T-helper 2 cell (primary cell): ENCODE measurements around the gene TBCD.

ENCODE experiments used
- DNase-seq, 5 experiments: peaks; one replicate each; pipeline versions ENCODE4 v3.0.0 to v3.0.0-alpha.2; 2012 to 2022

TBCD gene

DNA sequence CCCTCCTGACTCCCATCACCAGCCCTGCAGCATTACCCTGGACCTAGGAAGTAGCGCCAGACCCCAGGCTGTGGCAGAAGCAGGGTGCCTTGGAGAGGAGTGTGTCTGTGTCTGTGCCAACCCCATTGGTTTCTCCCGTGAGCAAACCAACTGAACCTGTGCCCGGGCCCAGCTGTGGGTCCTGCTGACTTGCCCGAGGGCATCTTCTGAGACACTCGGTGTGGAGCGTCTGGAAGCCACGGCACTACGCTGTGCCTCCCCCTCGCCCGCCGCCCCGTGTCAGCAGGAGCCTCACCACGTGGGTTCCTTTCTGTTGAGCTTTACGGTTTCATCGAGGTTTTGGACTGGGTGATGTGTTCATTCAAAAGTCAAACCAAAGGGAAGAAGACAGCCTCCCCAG lies 60.2 kb downstream of the TBCD start:
- no peak for DNase-seq

GRCh38 chr17:82812601-82813000 lies 60.7 kb downstream of the TBCD start:
- DNase-seq = no peak

- no peak for DNase-seq
Observed at GRCh38 chr17:82813299-82814051, 61.6 kb downstream of the TBCD start.

DNA sequence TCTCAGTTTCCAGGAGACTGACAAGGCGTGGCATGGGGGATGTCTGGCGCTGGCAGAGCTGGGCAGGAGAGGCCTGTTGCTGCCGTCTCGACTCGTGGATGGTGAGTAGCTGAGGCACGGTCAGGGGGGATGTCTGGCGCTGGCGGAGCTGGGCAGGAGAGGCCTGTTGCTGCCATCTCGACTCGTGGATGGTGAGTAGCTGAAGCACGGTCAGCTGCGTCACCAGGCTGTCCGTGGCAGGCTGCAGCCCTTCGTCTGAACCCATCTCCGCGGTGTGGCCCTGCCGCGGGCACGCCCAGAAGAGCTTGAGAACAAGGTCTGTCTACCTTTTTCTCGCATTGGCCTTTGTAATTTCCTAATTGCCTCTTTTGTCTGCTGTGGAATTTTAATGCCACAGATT lies 63.0 kb downstream of the TBCD start:
- no peak for DNase-seq

DNA sequence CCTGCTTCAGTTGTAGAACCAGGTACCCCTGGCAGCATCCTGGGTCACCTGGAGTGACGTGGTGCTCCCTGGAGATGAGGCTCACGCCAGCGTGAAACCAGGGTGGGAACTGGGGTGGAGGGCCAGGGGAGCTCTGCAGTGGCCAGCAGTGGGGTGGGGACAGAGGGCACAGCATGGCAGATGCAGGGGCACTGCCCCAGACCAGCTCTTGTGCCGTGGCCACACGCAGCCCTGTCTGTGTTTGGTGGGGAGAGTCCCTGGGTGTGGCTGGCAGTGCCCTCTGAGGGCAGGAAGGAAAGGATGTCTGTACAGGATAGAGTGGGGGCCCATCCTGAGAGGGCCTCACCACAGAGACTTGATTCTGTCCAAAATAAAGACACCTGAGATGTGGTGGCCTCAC lies 63.5 kb downstream of the TBCD start:
- no peak for DNase-seq

DNA sequence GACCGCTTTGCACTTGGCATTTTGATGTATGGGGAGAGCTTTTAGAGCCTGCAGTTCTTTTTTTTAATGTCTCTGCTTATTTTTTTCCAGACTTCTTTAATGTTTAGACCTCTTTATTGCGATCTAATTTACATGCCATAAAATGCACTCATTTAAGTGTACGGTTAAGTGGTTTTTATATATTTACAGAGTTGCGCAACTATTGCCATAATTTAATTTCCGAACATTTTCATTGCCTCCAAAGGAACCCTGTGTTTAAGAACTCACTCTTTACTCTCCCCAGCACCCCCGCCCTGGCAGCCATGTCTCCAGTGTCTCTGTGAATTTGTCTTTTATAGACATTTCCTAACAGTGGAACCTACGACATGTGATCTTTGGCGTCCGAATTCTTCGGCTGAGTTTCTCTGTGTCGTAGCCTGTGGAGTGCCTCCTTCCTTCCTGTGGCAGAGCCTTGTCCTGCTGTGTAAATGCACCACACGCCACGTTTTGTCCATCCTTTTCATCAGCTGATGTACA lies 64.0 kb downstream of the TBCD start:
- no peak for DNase-seq

DNA sequence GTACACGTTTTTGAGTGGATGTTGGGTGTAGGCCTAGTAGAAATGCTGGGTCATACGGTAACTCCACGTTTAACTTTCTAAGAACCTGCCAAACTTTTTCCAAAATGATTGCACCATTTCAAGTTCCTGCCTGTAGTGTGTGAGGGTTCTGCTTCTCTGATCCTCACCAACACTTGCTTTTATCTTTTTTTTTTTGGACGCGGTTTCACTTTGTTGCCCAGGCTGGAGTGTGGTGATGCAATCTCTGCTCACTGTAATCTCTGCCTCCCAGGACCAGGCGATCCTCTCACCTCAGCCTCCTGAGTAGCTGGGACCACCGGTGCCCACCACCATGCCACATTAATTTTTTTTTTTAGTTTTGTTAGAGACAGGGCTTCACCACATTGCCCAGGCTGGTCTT lies 64.5 kb downstream of the TBCD start:
- DNase-seq = no peak

GRCh38 chr17:82817947-82818346 lies 66.1 kb downstream of the TBCD start:
- no peak for DNase-seq

DNA sequence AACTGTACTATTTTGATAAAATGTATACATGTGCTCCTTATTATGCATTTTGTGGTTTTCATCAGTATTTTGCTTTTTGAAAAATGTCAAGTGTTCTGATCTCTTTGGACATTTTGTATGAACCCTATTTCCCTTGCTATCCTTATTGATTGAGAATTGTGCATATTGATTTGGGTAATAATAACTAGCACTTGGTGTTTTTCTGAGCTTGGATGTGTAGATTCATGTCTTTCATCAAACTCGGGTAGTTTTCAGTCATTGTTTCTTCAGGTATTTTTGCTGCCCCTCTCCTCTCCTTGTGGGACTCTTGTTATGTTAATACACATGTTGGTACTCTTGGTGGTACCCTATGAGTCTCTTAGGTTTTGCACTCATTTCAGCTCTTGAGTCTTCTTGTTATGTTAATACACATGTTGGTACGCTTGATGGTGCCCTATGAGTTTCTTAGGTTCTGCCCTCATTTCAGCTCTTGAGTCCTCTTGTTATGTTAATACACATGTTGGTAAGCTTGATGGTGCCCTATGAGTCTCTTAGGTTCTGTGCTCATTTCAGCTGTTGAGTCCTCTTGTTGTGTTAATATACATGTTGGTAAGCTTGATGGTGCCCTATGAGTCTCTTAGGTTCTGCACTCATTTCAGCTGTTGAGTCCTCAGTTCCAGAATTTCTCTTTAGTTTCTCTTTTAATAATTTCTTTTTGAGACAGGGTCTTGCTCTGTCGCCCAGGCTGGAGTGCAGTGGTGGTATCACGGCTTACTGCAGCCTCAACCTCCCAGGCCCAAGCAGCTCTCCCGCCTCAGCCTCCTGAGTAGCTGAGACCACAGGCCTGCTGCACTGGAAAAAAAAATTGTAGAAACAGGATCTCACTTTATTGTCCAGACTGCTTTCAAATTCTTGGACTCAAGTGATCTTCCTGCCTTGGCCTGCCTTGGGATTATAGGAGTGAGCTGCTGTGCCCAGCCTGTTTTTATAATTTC lies 68.7 kb downstream of the TBCD start:
- no peak for DNase-seq

- no peak for DNase-seq
Observed at GRCh38 chr17:82821554-82821953, 69.7 kb downstream of the TBCD start.

- no peak for DNase-seq
Observed at GRCh38 chr17:82822281-82822680, 70.4 kb downstream of the TBCD start.

DNA sequence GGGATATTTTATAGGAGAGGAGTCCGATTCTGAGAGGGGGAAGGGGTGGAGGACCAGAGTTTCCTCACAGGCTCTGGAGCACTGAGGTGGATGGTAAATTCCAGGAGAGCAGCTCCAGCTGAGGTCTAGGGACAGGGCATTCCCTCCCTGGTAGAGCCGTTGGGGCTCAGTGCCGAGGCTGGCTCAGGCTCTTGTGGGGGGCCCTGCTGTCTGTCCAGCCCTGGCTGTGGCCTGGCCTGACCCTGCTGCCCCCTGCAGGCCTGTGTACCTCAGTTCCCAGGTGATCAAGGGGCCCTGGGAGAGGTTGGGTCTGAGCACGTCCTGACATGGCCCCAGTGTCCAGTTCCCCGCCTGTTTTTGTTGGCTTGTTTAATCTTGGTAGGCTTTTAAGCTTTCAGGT lies 71.1 kb downstream of the TBCD start:
- DNase-seq = no peak

- no peak for DNase-seq
Observed at GRCh38 chr17:82825540-82826124, 73.8 kb downstream of the TBCD start.

- DNase-seq = no peak
Observed at GRCh38 chr17:82826211-82826610, 74.3 kb downstream of the TBCD start.

DNA sequence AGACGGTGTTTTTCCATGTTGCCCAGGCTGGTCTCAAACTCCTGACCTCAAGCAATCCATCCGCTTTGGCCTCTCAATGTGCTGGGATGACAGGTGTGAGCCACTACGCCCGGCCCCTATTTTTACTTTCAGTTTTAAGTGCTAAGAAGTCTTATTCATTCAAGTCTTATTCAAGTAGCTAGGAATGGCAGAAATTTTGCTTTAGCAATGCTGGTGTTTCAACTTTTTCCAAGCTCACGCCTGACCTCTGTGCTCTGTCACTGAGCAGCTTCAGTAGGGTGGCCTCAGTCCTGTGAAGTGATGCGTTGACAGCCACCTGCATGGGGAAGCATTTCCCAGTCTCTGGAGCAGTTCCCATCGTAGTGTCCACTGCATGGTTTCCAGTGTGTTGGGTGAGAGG lies 75.1 kb downstream of the TBCD start:
- DNase-seq = no peak

GRCh38 chr17:82828875-82829487 lies 77.1 kb downstream of the TBCD start:
- no peak for DNase-seq

GRCh38 chr17:82830249-82830661 lies 78.4 kb downstream of the TBCD start:
- no peak for DNase-seq

- DNase-seq = no peak
Observed at GRCh38 chr17:82831041-82831817, 79.4 kb downstream of the TBCD start.

- no peak for DNase-seq
Observed at GRCh38 chr17:82831818-82832200, 79.9 kb downstream of the TBCD start.

- no peak for DNase-seq
Observed at GRCh38 chr17:82832411-82832810, 80.5 kb downstream of the TBCD start.

DNA sequence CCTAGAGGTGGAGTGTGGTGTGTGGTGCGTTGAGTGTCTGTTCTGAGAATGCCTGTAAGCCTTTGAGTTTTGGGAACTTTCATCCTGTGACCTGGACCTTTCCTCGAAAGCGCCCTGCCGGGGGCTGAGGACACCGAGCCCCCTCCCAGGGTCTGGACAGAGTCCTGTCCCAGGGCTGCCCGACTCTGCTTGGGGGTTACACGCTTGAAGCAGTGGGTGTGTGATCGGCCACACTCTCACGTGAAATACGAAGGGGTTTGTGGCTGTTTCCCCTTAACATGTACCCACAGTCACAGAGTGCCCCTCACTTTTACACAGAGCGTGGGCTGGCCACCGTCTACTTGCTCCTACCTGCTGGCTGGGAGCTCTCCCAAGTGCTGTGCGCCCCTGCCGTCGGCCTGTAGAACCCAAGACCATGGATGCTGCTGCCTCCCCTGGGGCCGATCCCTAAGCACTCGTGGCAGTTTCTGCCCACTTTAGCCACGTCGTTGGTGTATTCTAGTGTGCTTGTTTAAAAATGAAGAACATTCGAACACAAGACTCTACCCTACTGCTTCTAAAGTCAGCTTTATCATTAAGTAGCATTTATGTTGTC lies 81.1 kb downstream of the TBCD start:
- DNase-seq = no peak

DNA sequence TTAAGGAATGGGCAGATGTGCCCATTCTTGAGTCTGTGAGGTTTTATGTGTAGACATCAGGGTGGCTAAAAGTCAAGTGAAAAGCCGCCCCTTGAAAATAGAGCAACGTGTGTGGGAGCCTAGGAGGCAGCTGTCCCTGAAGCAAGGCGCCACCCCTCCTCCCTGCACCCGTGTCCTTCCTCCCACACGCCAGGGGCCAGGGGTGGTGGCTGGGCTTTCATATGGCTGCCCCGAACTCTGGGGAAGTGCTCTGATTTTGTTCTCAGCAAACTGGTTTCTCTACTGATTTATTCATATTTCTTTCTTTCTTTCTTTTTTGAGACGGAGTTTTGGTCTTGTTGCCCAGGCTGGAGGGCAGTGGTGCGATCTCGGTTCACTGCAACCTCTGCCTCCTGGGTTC lies 83.3 kb downstream of the TBCD start:
- DNase-seq = no peak
